Measurements from ENCODE around the gene PEPD. TPM values are rescaled to one million over a fixed set of nuclear protein-coding genes. Genes with fewer than 3 reads are reported as not detected.

The PEPD gene
- total RNA-seq, 2 experiments from 2014 or later: 26.9 to 37.4 TPM

DNA sequence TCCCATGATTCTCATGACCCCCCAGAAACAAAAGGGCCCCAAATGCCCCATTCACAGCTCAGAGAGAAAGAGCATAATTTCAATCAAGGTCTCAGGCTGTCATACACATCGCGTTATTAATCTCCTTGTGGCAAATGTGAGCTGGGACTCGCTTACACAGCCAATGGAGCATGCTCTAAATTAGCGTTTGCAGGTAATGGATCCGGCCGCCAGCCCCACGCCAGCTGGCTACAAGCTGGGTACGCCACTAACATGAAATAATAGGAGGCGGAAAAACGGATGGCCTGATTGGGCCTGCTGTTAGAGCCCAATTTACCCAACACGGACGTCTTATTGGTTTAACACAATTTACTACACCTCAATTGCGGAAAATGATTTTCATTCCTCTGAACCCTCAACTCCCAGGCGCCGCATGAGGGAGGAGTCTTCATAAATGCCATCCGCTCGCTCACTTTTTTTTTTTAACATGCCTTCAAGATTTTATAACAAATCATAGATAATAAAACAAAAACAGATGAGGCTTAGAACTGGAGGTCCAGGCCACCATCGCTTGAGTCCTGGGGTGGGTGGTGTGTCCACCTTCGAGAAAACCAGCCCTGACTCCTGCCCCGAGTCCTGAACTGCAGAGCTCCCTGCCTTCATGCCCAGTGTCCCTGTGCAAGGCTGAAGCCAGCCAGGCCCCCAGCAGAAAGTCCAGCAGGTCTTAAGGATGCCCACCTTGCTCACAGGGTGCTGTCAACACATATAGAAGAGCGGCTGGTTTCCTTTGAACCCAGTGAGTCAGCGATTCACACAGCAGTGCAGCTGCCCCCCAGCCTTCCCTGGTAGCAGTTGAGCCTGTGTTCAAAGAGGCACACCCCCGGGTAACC is 62.1 kb downstream of the PEPD start:
- ChIA-PET CTCF (no interaction called here), POLR2A (no interaction called here)
- no peak overlapping the region for H3K4me3 Mint-ChIP-seq
- H3K9me3 Mint-ChIP-seq (ENCODE audit: low read depth): no peaks in the 10 kb centered on the region
- peaks cover 8% of the 10 kb centered on the region for H3K36me3 Mint-ChIP-seq (ENCODE audit: low read depth)
- intact Hi-C loops (cut with DNase I, micrococcal nuclease): no loop called here
- ATAC-seq (no peak), DNase-seq (no peak)
- H3K4me1 Mint-ChIP-seq: no peaks in the 10 kb centered on the region
- H3K27me3 Mint-ChIP-seq: no peaks in the 10 kb centered on the region
- H3K27ac Mint-ChIP-seq: no peak overlapping the region

DNA sequence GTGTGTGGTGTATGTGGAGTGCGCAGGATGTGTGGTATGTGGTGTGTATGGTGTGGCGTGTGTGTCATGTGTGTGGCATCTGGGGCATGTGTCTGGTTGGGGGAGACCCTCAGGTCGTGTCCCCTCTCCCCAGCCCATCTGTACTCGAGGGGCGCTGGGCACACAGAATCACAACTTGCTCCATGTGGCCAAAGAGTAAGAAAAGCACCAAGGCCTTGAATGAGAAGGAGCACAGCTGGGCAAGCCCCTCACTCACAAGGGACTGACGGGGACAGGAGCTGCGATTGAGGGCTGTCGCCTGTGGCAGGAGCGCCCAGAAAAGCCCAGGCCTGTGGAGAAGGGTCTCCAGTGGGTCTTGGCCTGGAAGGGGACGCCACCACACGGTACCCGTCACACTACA is 62.8 kb downstream of the PEPD start:
- peaks cover 8% of the 10 kb centered on the region for H3K36me3 Mint-ChIP-seq (ENCODE audit: low read depth)

DNA sequence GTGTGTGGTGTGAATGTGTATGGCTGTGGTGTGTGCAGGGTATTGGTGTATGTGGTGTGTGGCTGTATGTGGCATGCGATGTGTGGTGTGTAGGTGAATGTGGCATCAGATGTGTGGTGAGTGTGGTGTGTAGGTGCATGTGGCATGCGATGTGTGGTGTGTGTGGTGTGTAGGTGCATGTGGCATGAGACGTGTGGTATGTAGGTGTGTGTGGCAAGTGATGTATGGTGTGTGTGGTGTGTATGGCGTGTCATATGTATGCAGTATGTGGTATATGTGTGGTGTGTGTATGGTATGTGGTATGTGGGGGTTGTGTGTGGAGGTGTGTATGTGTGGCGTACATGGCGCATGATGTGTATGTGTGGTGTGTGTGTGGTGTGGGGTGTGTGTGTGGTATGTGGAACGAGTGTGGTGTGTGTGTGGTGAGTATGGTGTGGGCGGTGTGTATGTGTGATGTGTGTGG is 63.4 kb downstream of the PEPD start:
- Mint-ChIP-seq H3K4me3 (no peak overlapping the region), H3K27me3 (no peaks in the 10 kb centered on the region), H3K36me3 (ENCODE audit: low read depth) (peaks cover 4% of the 10 kb centered on the region), H3K9me3 (ENCODE audit: low read depth) (no peaks in the 10 kb centered on the region), H3K4me1 (no peaks in the 10 kb centered on the region), H3K27ac (no peak overlapping the region)
- no peak for DNase-seq
- ChIA-PET CTCF (no interaction called here), POLR2A (no interaction called here)
- ATAC-seq: no peak
- intact Hi-C loops (cut with DNase I, micrococcal nuclease): no loop called here

More for the DNA sequence above, 62.8 kb downstream of the PEPD start:
- H3K27ac Mint-ChIP-seq: no peak overlapping the region
- CTCF ChIA-PET: no interaction called here
- DNase-seq (no peak), ATAC-seq (no peak)
- H3K27me3 Mint-ChIP-seq: no peaks in the 10 kb centered on the region
- intact Hi-C loops (cut with DNase I, micrococcal nuclease): no loop called here
- no peaks in the 10 kb centered on the region for H3K4me1 Mint-ChIP-seq
- POLR2A ChIA-PET: no interaction called here
- H3K9me3 Mint-ChIP-seq (ENCODE audit: low read depth): no peaks in the 10 kb centered on the region
- no peak overlapping the region for H3K4me3 Mint-ChIP-seq

DNA sequence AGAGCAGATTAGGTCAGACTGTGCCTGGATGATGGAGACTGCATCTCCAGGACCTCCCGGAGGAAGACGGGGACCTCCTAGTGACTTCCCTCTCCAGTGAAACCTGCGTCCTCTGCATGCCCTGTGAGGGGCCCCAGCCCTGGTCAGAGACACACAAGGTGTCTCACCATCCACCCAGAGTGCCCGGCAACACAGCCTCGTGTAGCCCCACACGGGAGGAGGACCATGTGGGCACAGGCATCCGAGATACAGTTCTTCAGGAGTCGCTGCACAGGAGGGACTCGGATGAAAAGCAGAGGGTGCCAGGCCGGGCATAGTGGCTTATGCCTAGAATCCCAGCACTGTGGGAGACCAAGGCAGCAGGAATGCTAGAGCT is 64.8 kb downstream of the PEPD start:
- Mint-ChIP-seq H3K36me3 (ENCODE audit: low read depth) (no peaks in the 10 kb centered on the region), H3K9me3 (ENCODE audit: low read depth) (no peaks in the 10 kb centered on the region), H3K4me1 (no peaks in the 10 kb centered on the region), H3K27ac (no peak overlapping the region), H3K4me3 (no peak overlapping the region), H3K27me3 (no peaks in the 10 kb centered on the region)
- DNase-seq (no peak), ATAC-seq (no peak)
- ChIA-PET CTCF (no interaction called here), POLR2A (no interaction called here)
- intact Hi-C loops (cut with DNase I, micrococcal nuclease): no loop called here

DNA sequence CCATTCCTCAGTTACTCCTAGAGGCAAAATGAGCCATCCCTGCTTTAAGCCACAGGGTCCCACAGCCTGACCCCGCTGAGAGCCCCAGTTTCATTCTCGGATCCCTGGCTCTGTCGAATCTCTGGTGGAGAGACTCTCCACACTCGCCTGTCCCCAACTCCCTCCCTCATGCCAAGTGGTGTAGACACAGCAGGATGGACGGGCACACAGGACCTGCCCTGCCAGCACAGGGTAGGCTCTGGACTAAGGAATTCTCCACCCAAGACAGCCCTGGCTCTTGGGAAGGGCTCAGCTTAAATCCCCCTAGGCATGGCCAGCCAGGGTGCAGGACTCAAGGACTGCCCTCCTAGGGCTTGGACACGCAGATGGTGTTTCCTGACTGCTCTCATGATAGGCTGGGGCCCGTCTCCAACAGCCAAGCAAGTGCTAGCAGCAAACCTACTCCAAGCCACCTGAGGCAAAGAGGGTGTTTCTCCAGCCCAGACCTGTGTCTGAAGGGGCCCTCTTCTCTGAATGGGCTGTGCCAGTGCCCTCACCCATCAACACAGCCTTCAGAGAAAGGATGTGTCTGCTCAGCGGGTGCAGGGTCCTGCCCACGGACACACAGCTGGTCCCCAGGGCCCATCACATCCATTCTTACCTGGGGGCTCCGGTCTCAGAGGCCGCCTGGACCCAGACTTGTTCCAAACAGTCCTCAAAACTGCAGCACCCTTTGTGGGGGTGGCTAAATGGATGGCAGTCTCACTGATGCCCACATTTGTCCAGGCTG is 65.3 kb downstream of the PEPD start:
- Mint-ChIP-seq H3K9me3 (ENCODE audit: low read depth) (no peaks in the 10 kb centered on the region), H3K27ac (no peak overlapping the region), H3K4me3 (no peak overlapping the region), H3K36me3 (ENCODE audit: low read depth) (no peaks in the 10 kb centered on the region), H3K4me1 (no peaks in the 10 kb centered on the region), H3K27me3 (no peaks in the 10 kb centered on the region)
- DNase-seq: no peak
- no peak for ATAC-seq
- ChIA-PET POLR2A (no interaction called here), CTCF (no interaction called here)
- intact Hi-C loops (cut with DNase I, micrococcal nuclease): no loop called here

DNA sequence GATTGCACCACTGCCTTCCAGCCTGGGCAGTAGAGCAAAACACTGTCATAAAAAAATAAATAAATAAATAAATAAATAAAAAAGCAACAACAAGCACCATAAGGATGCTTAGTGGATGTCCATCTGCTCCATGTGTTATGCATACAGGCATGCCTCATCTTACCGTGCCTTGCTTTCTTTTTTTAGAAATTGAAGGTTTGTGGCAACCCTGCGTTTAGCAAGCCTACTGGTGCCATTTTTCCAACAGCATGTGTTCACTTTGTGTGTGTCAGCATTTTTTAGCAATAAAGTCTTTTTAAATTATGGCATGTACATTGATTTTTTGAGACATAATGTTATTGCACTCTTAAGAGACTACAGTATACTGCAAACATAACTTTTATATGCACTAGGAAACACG is 68.3 kb downstream of the PEPD start:
- DNase-seq (no peak), ATAC-seq (no peak)
- H3K27ac Mint-ChIP-seq: no peak overlapping the region
- POLR2A ChIA-PET: no interaction called here
- intact Hi-C loops (cut with DNase I, micrococcal nuclease): no loop called here
- H3K4me3 Mint-ChIP-seq: no peak overlapping the region
- H3K9me3 Mint-ChIP-seq (ENCODE audit: low read depth): no peaks in the 10 kb centered on the region
- no peaks in the 10 kb centered on the region for H3K27me3 Mint-ChIP-seq
- no peaks in the 10 kb centered on the region for H3K4me1 Mint-ChIP-seq
- no peaks in the 10 kb centered on the region for H3K36me3 Mint-ChIP-seq (ENCODE audit: low read depth)
- CTCF ChIA-PET: interaction anchor here (1.6 kb wide), 1 partner anchor 23 kb away, joined by 4 read pairs; no protein-coding TSS in a partner anchor

DNA sequence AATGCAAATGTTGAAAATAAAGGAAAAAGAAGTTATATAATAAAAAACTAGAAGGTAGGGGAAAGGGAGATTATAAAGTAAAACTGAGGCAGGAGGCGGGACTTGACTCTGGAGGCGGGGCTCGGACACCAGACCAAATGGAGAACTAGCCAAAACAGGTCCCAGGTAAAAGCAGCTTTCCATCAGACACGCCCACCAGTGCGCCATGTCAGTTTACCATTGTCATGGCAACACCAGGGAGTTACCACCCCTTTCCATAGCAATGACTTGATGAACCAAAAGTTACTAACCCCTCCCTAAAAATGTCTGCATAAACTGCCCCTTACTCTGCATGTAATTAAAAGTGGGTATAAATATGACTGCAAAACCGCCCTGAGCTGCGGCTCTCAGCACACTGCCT is 70.9 kb downstream of the PEPD start:
- H3K27me3 Mint-ChIP-seq: no peaks in the 10 kb centered on the region
- no peaks in the 10 kb centered on the region for H3K4me1 Mint-ChIP-seq
- H3K4me3 Mint-ChIP-seq: no peak overlapping the region
- no peaks in the 10 kb centered on the region for H3K9me3 Mint-ChIP-seq (ENCODE audit: low read depth)
- CTCF ChIA-PET: no interaction called here
- H3K27ac Mint-ChIP-seq: no peak overlapping the region
- intact Hi-C loops (cut with DNase I, micrococcal nuclease): no loop called here
- no peak for DNase-seq
- ATAC-seq: no peak
- no peaks in the 10 kb centered on the region for H3K36me3 Mint-ChIP-seq (ENCODE audit: low read depth)
- POLR2A ChIA-PET: no interaction called here

DNA sequence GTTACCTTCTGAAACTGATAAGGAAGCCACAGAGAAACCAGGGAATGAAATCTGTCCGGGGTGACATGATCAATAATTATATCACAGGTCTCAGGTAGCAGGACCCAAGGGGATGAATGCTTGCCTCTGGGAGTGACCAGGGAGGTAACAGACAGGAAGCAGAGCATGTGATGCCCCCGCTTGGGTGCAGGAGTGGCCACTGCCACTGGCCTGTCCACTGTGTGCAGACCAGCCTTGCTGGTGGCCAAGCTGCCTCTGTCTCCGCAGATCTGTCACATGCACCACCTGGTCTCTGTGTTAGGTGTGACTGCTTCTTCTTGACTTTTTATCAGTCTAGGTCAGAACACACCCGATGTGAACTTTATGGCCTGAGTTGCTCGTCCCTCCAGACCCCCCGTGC is 71.8 kb downstream of the PEPD start:
- Mint-ChIP-seq H3K4me3 (no peak overlapping the region), H3K9me3 (ENCODE audit: low read depth) (no peaks in the 10 kb centered on the region), H3K27me3 (no peaks in the 10 kb centered on the region), H3K27ac (no peak overlapping the region), H3K36me3 (ENCODE audit: low read depth) (no peaks in the 10 kb centered on the region), H3K4me1 (no peaks in the 10 kb centered on the region)
- ATAC-seq (no peak), DNase-seq (no peak)
- intact Hi-C loops (cut with DNase I, micrococcal nuclease): no loop called here
- ChIA-PET CTCF (no interaction called here), POLR2A (no interaction called here)

DNA sequence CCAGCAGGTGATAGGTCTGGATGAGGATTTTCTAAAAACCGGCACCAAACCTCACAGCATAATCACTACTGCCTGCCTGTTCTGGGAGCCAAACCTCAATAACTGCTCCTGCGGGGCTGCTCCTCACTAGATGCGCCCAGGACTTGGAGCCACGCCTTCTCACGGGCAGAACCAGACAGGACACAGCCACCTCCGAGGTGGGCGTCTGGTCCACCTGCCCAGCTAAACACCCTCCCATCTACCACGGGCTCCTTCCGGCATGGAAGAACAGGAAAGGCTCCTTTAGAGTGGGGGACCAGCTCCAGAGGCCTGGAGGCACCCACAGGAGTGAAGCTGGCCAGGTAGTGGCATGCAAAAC is 73.5 kb downstream of the PEPD start:
- ATAC-seq (no peak), DNase-seq (no peak)
- Mint-ChIP-seq H3K4me1 (no peaks in the 10 kb centered on the region), H3K4me3 (no peak overlapping the region), H3K36me3 (ENCODE audit: low read depth) (no peaks in the 10 kb centered on the region), H3K27me3 (no peaks in the 10 kb centered on the region), H3K27ac (no peak overlapping the region), H3K9me3 (ENCODE audit: low read depth) (no peaks in the 10 kb centered on the region)
- intact Hi-C loops (cut with DNase I, micrococcal nuclease): no loop called here
- POLR2A ChIA-PET: no interaction called here
- CTCF ChIA-PET: interaction anchor here (1.2 kb wide), 1 partner anchor 17 kb away, joined by 3 read pairs; no protein-coding TSS in a partner anchor

DNA sequence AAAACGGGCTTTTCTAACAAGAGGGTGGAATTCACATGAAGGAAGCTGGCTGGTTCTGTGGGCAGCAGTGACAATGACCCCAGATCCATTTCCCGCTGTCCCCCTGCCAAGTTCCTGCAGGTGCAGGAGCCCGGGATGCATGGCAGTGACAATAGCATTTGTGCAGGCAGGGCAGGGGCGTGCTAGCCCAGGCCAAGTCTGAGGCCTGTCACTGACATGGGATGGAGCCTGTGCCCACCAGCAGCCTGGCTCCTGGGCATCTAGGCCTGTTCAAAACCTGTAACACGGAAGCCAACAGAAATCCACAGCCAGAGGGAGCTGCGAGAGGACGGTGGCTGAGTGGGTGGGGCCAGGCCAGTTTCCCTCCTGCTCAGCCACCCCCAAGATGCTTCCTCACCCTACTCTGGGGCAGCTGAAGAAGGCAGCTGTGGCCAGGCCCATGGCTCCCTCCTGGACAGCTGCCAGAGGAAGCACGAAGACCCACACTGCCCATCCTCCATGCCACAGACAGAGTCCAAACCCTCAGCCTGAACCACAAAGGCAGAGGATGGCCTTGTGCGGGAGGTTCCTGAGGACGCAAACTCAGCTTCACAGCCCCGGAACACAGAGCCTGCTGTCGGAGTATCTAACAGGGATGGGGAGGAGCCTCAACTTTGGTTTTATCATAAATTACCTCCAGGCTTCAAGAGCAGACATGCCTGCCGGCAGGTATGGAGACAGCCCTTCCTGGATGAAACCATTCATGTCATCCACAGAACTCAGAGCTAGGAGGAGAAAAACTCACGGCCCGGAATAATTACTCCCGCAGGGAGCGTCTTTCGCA is 74.0 kb downstream of the PEPD start:
- no peaks in the 10 kb centered on the region for H3K27me3 Mint-ChIP-seq
- DNase-seq (no peak), ATAC-seq (no peak)
- no peak overlapping the region for H3K4me3 Mint-ChIP-seq
- H3K27ac Mint-ChIP-seq: no peak overlapping the region
- ChIA-PET POLR2A (no interaction called here), CTCF (interaction anchor here (1.2 kb wide), 1 partner anchor 17 kb away, joined by 3 read pairs; no protein-coding TSS in a partner anchor)
- H3K4me1 Mint-ChIP-seq: no peaks in the 10 kb centered on the region
- intact Hi-C loops (cut with DNase I, micrococcal nuclease): no loop called here
- H3K9me3 Mint-ChIP-seq (ENCODE audit: low read depth): no peaks in the 10 kb centered on the region
- H3K36me3 Mint-ChIP-seq (ENCODE audit: low read depth): no peaks in the 10 kb centered on the region

DNA sequence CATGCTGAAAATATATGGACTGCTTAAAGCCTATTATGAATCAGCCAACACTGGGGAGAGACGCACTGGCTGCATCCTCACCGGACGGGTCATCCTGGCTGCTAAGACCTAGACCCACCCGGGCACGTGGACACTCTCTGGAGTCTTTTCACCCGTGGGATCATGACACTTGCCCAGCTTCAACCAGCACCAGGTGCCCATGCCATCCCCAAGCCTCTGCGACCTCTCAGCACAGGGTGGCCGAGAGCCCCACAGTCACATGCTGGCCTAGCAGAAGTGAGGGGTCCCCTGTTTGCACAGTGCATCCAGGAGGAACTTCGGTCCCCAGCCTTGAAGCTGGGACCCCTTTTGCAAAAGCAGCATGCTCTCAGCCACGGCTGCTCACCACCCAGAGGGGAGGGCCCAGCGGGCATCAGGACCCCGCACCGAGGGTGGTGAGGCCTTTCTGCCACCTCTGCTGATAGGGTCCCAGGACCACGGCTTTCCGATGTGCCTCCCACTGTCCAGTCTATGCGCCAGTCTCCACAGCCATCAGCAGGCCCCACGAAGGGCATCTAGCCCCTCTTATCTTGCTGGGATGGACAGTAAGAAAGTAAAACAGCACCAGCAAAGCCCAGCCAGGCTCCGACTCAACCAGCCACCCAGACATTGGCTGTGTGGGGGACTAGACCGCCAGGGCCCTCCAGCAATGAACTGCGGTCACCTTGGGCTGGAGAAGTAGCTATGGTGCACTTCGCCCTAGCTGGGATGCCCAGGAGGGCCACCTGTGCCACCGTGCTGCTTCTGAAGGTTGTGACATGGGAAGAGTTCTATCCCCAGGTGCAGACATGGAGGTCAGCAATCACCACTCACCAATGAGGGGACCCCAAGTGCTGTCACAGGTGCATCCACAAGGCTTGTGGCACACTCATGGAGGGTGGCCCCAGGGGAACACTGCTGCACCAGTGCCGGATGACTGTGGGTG is 75.0 kb downstream of the PEPD start:
- intact Hi-C loops (cut with DNase I, micrococcal nuclease): no loop called here
- Mint-ChIP-seq H3K4me3 (no peak overlapping the region), H3K36me3 (ENCODE audit: low read depth) (no peaks in the 10 kb centered on the region), H3K27me3 (no peaks in the 10 kb centered on the region), H3K9me3 (ENCODE audit: low read depth) (no peaks in the 10 kb centered on the region), H3K4me1 (no peaks in the 10 kb centered on the region), H3K27ac (no peak overlapping the region)
- POLR2A ChIA-PET: no interaction called here
- DNase-seq (no peak), ATAC-seq (no peak)
- CTCF ChIA-PET: interaction anchor here (0.5 to 1.2 kb wide), 2 partner anchors 16 to 63 kb away, joined by 3 read pairs; no protein-coding TSS in a partner anchor

Data from activated CD4-positive, alpha-beta T cell treated with anti-CD3 and anti-CD28 coated beads for 36 hours (primary cell).